ENCODE results near the gene RNF20.
"Not testable (repeated sequence)": the region's sequence is repeated elsewhere in the genome, so short reads cannot be mapped to it uniquely, and the experiment has no call there.

Gene RNF20

GRCh38 chr9:101536351-101536750 is 2.7 kb downstream of the RNF20 start:
- DNase-seq = no peak

DNA sequence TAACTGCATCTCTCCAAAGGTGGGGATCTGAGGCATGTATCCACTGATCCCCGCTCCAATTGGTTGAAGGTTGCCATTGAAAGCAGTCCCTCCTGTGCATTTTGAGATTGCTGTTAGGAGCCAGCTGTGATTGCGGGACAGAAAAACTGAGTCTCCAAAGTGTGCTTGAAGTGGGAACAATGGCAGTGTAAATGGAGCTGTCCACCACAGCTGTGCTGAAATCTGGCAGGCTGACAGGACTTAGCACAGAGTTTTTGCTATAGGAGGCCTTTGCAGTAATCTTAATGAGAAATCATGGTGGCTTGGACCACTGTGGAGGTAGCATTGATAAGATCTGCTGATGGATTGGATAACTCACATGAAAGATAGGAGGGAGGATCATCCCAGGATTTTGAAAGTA is 3.3 kb downstream of the RNF20 start:
- peak; percentile 12 for DNase-seq

DNA sequence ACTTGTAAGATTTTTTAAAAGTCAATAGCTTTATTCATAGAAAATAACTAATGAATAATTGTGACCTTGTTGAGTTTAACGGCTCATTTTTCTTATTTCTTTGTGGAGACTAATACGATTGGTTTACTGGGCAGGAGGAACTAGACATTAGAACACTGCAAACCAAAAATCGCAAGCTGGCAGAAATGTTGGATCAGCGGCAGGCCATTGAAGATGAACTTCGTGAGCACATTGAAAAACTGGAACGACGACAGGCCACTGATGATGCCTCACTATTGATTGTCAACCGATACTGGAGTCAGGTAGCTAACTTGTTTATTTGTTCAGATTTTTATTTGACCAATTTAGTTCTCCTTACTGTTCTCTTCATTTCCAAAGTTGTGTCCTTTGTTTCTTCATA is 6.4 kb downstream of the RNF20 start:
- DNase-seq = no peak

DNA sequence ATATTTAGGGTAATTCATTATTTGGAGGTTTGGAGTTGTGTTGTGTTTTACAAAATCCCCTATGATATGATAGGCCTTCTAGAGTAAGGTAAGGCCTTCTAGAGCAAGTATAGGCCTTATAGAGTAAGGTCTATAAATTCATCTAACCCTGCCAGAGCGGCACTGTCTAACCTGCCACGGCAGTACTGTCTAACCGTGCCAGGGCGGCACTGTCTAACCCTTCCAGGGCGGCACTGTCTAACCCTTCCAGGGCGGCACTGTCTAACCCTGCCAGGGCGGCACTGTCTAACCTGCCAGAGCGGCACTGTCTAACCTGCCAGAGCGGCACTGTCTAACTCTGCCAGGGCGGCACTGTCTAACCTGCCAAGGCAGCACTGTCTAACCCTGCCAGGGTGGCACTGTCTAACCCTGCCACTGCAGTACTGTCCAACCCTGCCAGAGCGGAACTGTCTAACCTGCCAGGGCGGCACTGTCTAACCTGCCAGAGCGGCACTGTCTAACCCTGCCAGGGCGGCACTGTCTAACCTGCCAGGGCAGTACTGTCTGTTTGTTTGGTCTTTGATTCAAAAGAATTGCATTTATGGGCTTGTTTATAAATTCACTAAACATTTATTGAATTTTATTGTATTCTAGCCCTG is 9.6 kb downstream of the RNF20 start:
- no peak for DNase-seq

GRCh38 chr9:101549472-101550098 is 15.9 kb downstream of the RNF20 start:
- not testable (repeated sequence) for DNase-seq

DNA sequence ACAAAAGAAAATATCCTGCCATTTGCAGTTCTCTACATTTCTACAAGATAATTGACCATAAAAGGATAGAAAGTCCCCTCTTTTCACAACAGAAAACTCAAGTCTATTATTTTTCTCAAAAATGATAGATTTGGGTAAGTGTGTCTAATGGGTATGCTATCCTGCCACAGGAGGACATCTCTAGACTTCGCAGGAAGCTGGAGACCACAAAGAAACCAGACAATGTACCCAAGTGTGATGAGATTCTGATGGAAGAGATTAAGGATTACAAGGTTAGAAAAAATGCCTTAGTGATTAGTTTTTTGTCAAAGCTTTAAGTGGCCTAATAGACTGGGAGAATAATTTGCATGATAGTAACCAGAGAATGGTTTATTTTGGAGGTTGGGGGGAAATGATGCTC is 28.1 kb downstream of the RNF20 start:
- no peak for DNase-seq

GRCh38 chr9:101562966-101563365 is 29.3 kb downstream of the RNF20 start:
- DNase-seq = no peak

GRCh38 chr9:101564252-101564651 is 30.6 kb downstream of the RNF20 start:
- no peak for DNase-seq

DNA sequence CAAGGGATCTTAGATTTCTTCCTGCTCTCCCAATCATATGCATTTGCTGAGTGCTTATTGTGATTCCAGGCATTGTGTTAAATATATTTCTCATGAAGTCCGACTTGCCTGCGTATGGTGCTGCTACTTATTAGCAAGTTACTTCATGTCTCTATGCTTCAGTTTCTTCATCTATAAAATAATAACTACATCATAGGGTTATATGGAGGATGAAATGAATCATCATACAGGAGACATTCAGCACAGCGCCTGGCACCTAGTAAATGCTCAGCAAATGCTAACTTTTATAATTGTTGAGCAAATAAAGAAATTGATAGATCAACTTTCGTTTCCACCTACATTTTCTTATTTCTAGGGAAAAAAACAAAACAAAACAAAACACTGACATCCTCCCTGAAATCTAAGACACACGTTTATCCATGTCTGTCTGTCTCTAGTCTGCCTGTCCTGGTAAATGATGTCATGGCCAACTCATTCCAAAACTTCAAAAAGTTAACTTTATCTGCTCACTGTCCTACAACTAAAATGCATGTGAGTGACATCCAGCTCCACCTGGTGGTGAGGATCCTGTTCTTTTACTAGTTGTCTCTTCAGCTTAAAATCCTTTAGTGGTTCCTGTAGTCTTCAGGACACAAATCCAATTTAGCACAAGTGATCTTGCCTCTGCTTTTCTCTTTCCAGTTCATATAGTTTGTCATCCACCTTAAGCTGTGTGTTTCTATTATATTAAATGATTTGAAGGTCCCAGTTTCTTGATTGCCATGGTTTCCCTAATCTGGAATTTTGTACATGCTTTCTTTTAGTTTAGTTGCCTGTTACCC is 33.5 kb downstream of the RNF20 start:
- peak; percentile 25 for DNase-seq

- no peak for DNase-seq
Observed at GRCh38 chr9:101567725-101568350, 34.2 kb downstream of the RNF20 start.

DNA sequence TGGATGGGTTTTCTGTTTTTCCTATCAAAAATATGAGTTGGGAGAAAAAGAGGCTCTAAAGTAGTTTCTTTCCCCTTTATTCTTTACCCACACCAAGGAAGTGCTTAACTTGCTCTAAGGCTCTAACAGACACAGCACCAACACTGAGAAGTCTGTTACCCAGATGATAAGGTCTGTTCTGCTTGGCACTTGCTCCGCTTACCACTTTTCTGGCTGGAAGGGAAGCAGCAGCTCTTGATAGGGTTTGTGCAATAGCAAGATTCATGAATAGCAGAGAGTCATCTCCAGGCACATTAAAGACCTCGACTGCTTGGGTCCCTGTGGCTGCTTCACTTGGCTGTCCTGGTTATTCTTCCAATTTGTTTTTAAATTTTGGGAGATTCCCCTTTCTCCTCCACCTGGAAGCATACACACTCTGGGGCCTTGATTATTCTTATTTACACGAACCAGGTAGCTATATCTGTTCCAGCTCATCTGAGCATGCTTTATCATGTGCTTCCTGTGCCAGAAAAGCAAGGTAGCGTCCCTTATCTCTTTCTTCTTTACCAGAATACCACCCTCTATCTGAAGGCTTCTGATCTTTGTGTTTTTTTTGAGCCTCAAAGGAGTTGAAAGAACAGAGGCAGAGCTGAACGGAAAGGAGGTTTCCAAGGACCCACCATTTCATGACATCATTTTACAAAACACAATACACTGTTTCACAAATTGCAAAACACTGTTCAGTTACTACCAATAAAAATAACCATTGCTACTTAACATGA is 36.3 kb downstream of the RNF20 start:
- no peak for DNase-seq

DNA sequence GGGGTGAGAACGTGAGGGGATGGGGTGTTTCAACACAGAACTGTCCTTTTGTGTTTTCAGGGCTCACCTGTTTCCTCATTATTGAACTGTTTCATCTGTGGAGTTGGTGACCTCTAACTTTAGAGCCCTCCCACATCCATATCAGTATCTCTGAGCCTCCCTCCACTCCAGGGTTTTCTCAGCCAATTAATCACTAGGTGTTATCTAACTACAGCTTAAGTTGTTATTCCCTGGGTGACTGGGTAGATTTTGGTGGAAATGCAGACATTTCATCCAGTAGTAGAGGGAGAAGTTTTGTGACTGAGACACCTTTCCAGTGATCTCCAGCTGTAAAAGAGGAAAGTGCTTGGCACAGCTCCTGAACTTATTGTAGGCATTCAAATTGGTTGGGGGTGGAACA is 37.5 kb downstream of the RNF20 start:
- no peak for DNase-seq

DNA sequence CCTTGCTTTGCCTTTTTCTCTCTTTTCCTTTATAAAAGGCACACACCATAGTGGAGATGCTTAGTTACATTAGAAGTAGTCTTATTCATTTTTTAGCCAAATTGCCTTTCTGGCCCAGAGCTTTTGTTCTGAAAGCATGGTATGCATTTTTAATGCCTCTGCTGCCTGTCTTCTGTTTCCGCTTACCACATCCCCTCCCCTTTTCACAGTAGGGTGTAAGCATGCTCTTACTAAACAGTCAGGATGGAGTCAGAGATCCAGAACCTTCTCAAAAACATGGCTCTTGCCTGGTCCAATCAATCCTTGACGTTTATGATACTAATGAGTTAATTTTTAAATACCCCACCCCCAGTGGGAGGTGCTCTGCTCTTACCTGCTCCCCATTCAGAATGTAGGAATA is 38.7 kb downstream of the RNF20 start:
- no peak for DNase-seq

GRCh38 chr9:101574731-101575333 is 41.2 kb downstream of the RNF20 start:
- no peak for DNase-seq

DNA sequence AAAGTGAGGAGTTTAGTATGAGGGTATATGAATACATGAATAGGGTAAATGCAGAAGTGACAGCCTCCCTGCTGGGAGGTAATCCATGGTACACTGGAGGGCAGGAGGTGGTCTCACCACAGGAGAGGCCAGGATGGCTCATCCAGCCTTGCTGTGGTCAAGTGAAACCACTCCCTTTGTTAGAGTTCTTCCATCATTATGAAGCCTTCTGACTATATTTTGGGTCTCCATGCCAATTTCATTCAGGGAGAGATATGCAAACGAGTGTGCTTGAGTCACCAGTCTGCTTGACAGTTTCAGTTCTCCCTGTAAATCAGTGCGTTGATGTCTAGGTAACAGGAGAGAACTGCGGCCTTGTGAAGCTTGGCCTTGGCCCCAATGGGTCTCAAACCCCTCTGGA is 44.7 kb downstream of the RNF20 start:
- DNase-seq = no peak

- DNase-seq = no peak
Observed at GRCh38 chr9:101579711-101580545, 46.3 kb downstream of the RNF20 start.

- no peak for DNase-seq
Observed at GRCh38 chr9:101582553-101582952, 48.9 kb downstream of the RNF20 start.

GRCh38 chr9:101585740-101586139 is 52.1 kb downstream of the RNF20 start:
- no peak for DNase-seq

DNA sequence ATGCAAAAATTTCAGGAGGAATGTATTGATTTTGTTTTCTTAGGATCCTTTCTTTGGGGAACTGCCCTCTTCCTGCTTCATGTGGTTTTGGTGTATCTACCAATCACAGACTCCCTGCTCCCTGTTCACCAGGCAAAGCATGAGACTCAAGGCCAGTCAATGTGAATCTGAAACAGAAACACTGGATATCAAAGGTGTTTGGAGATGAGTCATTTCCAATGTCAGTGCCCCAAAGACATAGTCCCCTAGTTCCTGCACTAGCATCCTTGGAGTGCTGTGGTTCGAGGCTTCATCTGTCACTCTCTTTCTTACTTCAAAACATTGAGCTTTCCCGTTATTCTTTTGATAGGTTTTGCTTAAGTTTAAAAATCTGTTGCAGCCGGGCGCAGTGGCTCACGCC is 53.0 kb downstream of the RNF20 start:
- peak; percentile 13 for DNase-seq

- DNase-seq = no peak
Observed at GRCh38 chr9:101587332-101588043, 53.8 kb downstream of the RNF20 start.

- DNase-seq = not testable (repeated sequence)
Observed at GRCh38 chr9:101590074-101590473, 56.4 kb downstream of the RNF20 start.

All from stimulated activated CD4-positive, alpha-beta T cell treated with anti-CD3 and anti-CD28 coated beads, Interleukin-1b, Interleukin-23, amount 100 ng/mL, for 48 hours (primary cell).